Sigmoid colon (tissue), 4 donors: ENCODE measurements around the gene MYH10.

Source experiments
- CTCF ChIP-seq, 4 experiments: fragments of 450-650 bp in 3 of 4; fragments of 200-600 bp in 1 of 4; IDR thresholded peaks; one replicate each; pipeline ENCODE4 v1.5.1; 2016 to 2019; ENCODE audit warnings: antibody characterized with exemption in 4 of 4, mild to moderate bottlenecking in 3 of 4, moderate library complexity in 2 of 4
- EP300 ChIP-seq, 4 donors: sonication (generic); formaldehyde crosslinking; IDR thresholded peaks; one replicate each; pipeline ENCODE4 v1.6.1; 2017; ENCODE audit warnings: antibody characterized with exemption in 4 of 4
- POLR2A ChIP-seq, 2 donors: fragments of 450-650 bp; IDR thresholded peaks; one replicate each; pipeline ENCODE4 v1.6.1; 2016; ENCODE audit warnings: antibody characterized with exemption in 2 of 2, mild to moderate bottlenecking in 2 of 2, moderate library complexity in 2 of 2
- POLR2AphosphoS5 ChIP-seq, 4 donors: sonication (generic); formaldehyde crosslinking; IDR thresholded peaks; one replicate each; pipeline ENCODE4 v1.6.1; 2017; ENCODE audit warnings: antibody characterized with exemption in 4 of 4

DNA sequence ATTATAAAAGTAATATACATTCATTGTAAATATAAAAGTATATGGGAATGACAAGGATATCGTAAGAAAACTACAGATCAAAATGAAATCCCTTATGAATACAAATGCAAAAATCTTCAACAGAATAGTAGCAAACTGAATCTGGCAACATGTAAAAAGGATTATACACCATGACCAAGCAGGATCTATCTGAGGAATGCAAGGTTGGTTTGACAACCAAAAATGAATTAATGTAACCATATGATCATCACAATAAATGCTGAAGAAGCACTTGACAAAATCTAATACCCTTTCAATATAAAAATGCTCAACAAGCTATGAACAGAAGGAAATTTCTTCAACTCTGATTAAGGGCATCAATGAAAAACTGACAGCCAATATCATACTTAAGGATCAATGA, 146.1 kb downstream of the MYH10 start:
- TF ChIP-seq POLR2A (IDR thresholded peaks at IDR 0.05) = no peak
- no peak for TF ChIP-seq CTCF (IDR thresholded peaks at IDR 0.05)
- no peak for TF ChIP-seq POLR2AphosphoS5 (IDR thresholded peaks at IDR 0.05)
- TF ChIP-seq EP300 (IDR thresholded peaks at IDR 0.05) = no peak
